ENCODE measurements around the gene C3orf52.

GRCh38 chr3:112130638-112130993 lies 44.4 kb downstream of the C3orf52 start:
- TF ChIP-seq POLR2AphosphoS5 (IDR thresholded peaks at IDR 0.05) (no peak), CTCF (IDR thresholded peaks at IDR 0.05) (no peak), POLR2A (IDR thresholded peaks at IDR 0.05) (no peak)
